Measurements from ENCODE around the gene ADM2. TPM values are rescaled to one million over a fixed set of nuclear protein-coding genes. Genes with fewer than 3 reads are reported as not detected.

The ADM2 gene
- total RNA-seq, 1 experiment from 2014 or later: 13.6 TPM

GRCh38 chr22:50523458-50523805, 42.1 kb downstream of the ADM2 start:
- H3K9me3 Mint-ChIP-seq (ENCODE audit: low read depth, unreplicated experiment): no peaks in the 10 kb centered on the region
- peaks cover 73% of the 10 kb centered on the region for H3K36me3 Mint-ChIP-seq (ENCODE audit: insufficient read depth, unreplicated experiment)
- H3K27ac Mint-ChIP-seq (ENCODE audit: unreplicated experiment): no peak overlapping the region
- no peak for DNase-seq
- no peak overlapping the region for H3K4me3 Mint-ChIP-seq (ENCODE audit: low read depth, unreplicated experiment)
- H3K27me3 Mint-ChIP-seq (ENCODE audit: unreplicated experiment): no peaks in the 10 kb centered on the region
- BruUV-seq (replicated peaks): no TSS peak
- no peak for TF ChIP-seq CTCF (IDR thresholded peaks at IDR 0.05; ENCODE audit: unreplicated experiment)
- CTCF ChIA-PET: no interaction called here
- intact Hi-C loops (cut with micrococcal nuclease; ENCODE audit: unreplicated experiment): no loop called here
- peaks cover 20% of the 10 kb centered on the region for H3K4me1 Mint-ChIP-seq (ENCODE audit: low read depth, unreplicated experiment)

GRCh38 chr22:50523806-50524675, 42.7 kb downstream of the ADM2 start:
- BruUV-seq (replicated peaks): no TSS peak
- peaks cover 20% of the 10 kb centered on the region for H3K4me1 Mint-ChIP-seq (ENCODE audit: low read depth, unreplicated experiment)
- intact Hi-C loops (cut with micrococcal nuclease; ENCODE audit: unreplicated experiment): no loop called here
- H3K9me3 Mint-ChIP-seq (ENCODE audit: low read depth, unreplicated experiment): no peaks in the 10 kb centered on the region
- H3K4me3 Mint-ChIP-seq (ENCODE audit: low read depth, unreplicated experiment): peak overlapping the region; percentile 85
- H3K36me3 Mint-ChIP-seq (ENCODE audit: insufficient read depth, unreplicated experiment): peaks cover 79% of the 10 kb centered on the region
- no peaks in the 10 kb centered on the region for H3K27me3 Mint-ChIP-seq (ENCODE audit: unreplicated experiment)
- CTCF ChIA-PET: interaction anchor here (2.0 to 2.3 kb wide), 3 partner anchors 16 to 97 kb away, joined by 13 to 30 read pairs (median 19); partner anchors contain the start of genes LMF2, NCAPH2 and SYCE3
- H3K27ac Mint-ChIP-seq (ENCODE audit: unreplicated experiment): peak overlapping the region; percentile 62
- no peak for DNase-seq
- TF ChIP-seq CTCF (IDR thresholded peaks at IDR 0.05; ENCODE audit: unreplicated experiment): no peak

GRCh38 chr22:50524676-50525103, 43.3 kb downstream of the ADM2 start:
- no TSS peak for BruUV-seq (replicated peaks)
- intact Hi-C loops (cut with micrococcal nuclease; ENCODE audit: unreplicated experiment): no loop called here
- Mint-ChIP-seq H3K27me3 (ENCODE audit: unreplicated experiment) (no peaks in the 10 kb centered on the region), H3K4me1 (ENCODE audit: low read depth, unreplicated experiment) (peaks cover 20% of the 10 kb centered on the region), H3K36me3 (ENCODE audit: insufficient read depth, unreplicated experiment) (peaks cover 86% of the 10 kb centered on the region), H3K27ac (ENCODE audit: unreplicated experiment) (peak overlapping the region; percentile 62), H3K4me3 (ENCODE audit: low read depth, unreplicated experiment) (peak overlapping the region; percentile 85), H3K9me3 (ENCODE audit: low read depth, unreplicated experiment) (no peaks in the 10 kb centered on the region)
- TF ChIP-seq CTCF (IDR thresholded peaks at IDR 0.05; ENCODE audit: unreplicated experiment): no peak
- CTCF ChIA-PET: interaction anchor here (0.5 to 2.3 kb wide), 6 partner anchors 16 to 96 kb away, joined by 4 to 30 read pairs (median 8); partner anchors contain the start of genes LMF2, NCAPH2 and SYCE3
- no peak for DNase-seq

GRCh38 chr22:50525104-50525857, 43.9 kb downstream of the ADM2 start, which contains the start of gene SCO2:
TSS of gene SCO2 (minus strand) at chr22:50525598. CDS start at chr22:50524411, 1,187 bp downstream.
- Mint-ChIP-seq H3K27ac (ENCODE audit: unreplicated experiment) (peak within 1 kb of the TSS; percentile 92), H3K36me3 (ENCODE audit: insufficient read depth, unreplicated experiment) (peaks cover 86% of the 10 kb centered on the region), H3K4me1 (ENCODE audit: low read depth, unreplicated experiment) (peaks cover 20% of the 10 kb centered on the region), H3K4me3 (ENCODE audit: low read depth, unreplicated experiment) (peak within 1 kb of the TSS; percentile 85), H3K9me3 (ENCODE audit: low read depth, unreplicated experiment) (no peaks in the 10 kb centered on the region), H3K27me3 (ENCODE audit: unreplicated experiment) (no peaks in the 10 kb centered on the region)
- CTCF ChIA-PET: interaction anchor here (0.5 to 2.3 kb wide), 11 partner anchors 14 to 96 kb away, joined by 3 to 30 read pairs (median 5); partner anchors contain the start of genes KLHDC7B, LMF2, NCAPH2 and SYCE3
- BruUV-seq (replicated peaks): no TSS peak
- DNase-seq: peak; percentile 98
- intact Hi-C loops (cut with micrococcal nuclease; ENCODE audit: unreplicated experiment): no loop called here
- TF ChIP-seq CTCF (IDR thresholded peaks at IDR 0.05; ENCODE audit: unreplicated experiment): no peak
